NCI-H2196 treated with DMSO at 0.1 percent for 48 hours (cell line): ENCODE results near the gene KCNMA1.

Experiments
- DNase-seq: peaks from one replicate; lab custom pipeline; 2025; ENCODE audit not compliant: unreplicated experiment; lab: John Stamatoyannopoulos, UW

The KCNMA1 gene

GRCh38 chr10:77494327-77494726 is 143.3 kb downstream of the KCNMA1 start:
- DNase-seq = no peak

GRCh38 chr10:77493851-77494261 is 143.8 kb downstream of the KCNMA1 start:
- DNase-seq = no peak

DNA sequence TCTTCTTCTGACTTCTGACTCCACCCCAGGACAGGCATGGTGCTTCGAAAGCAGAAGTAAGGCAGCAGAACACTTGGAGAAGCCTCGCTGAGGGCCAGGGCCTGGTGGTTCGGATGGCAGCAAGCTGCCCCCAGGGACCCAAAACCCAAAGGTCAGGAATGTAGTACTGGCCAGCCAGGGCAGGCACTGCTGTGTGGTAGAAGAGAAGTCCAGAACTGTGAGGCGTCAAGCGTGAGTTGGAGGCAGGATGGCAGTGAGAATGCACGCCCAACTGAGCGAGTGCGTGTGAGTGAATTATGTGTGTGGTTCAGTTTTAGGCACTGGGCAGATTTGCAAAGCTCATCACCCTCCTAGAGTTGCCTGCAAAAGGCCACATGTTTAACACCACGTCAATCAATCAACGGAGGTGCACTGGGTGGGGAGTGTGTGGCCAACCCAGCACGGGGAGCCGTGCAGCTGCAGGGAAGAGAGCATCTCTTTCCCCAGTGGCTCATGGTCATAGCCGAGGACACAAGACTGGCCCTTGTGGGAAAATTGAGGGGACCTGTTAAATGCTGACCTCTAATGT is 144.3 kb downstream of the KCNMA1 start:
- DNase-seq = no peak

DNA sequence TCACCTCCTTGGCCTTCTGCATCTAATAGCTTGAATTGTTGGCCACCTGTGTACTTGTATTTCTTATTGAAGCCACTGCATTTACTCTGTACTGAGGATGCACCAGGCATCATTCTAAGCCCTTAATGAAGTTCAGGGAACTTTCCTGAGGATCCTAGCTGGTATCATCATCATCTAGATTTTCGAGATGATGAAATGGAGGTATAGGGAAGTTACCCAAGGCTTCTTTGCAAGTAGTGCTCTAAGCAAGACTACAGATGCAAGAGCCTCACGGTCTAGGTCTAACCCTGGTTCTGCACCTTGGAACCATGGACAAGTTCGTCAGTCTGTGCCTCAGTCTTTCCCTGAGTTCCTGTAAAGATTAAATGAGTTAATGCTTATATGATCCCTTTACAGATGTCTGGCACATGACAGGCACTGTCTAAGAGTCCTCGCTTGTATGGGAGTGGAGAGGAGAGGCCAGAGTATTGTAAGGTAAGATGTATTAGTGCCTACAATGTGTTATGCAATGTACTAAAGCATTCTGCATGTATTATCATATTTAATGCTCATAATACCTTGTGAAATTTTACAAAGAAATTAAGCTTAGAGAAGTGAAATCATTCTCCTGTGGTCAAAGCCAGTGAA is 145.1 kb downstream of the KCNMA1 start:
- no peak for DNase-seq

DNA sequence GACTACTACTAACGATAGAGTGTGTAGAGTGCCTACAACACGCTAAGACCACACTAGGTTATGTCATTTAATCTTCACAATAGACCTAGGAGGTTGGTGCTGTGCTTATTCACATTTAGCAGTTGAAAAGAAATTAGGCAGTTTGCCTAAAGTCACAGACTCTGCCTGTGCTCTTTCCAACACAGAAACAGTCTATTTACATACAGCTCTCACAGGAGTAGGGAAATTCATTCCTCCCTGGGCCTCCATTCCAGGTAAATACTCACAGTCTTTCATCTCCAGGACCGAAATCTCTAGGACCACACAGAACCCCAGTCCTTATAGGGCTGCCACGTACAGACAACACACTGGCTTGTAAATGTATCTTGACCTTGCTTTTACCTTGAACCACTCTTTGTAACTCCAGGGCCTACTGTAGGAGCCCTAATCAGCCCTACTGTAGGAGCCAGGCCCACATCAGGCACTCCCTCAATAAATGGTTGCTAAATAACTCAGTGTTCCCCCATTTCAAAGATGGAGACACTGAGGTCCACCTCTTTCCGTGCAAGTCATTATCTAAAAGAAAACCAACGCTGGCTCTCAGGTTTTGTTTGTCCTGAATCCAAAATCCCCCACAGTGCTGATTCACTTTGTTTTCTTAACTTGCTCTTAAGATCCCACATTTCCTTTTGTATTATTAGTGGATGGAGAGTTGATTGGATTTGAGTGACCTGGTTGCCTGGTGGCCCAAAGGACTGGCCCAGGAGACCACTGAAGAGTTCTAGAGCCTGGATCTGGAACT is 146.9 kb downstream of the KCNMA1 start:
- no peak for DNase-seq

- DNase-seq = no peak
Measured at GRCh38 chr10:77486517-77486916, 151.1 kb downstream of the KCNMA1 start.

DNA sequence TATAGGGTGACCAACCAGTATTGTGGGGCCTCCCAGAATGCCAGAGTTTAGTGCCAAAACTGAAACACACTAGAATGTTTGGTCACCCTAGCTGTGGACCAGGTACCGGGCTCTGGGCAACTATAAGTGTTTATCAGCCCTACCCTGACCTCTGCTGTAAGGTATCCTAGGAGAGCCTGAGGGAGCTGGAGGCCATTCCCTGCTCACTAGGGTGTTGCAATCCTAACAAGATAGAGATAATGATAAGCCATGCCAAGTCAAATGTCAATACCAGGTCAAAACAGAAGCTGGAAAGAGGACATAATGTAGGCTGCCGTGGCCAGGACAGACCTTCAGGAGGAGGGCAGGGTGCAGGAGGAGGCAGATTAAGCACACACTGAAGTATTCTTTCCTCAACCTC is 151.8 kb downstream of the KCNMA1 start:
- DNase-seq = no peak

DNA sequence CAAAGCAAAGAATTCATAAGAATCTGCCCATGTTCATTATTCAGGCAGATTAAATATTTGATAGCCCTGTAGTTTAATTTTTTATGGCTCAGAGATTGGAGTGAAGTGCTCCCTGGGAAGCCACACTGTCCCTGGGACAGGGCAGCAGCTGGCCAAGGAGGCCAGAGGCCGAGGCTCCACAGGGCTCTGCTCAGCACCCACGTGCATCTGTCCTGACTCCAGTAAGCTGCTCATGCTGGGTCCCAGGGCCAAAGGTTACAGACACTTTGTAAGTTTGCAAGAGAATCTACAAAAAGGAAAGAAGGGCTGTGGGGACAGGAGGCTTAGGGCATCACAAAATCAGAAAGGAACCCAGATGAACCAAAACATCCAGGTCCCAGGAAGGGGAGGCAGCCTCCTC is 155.5 kb downstream of the KCNMA1 start:
- no peak for DNase-seq

DNA sequence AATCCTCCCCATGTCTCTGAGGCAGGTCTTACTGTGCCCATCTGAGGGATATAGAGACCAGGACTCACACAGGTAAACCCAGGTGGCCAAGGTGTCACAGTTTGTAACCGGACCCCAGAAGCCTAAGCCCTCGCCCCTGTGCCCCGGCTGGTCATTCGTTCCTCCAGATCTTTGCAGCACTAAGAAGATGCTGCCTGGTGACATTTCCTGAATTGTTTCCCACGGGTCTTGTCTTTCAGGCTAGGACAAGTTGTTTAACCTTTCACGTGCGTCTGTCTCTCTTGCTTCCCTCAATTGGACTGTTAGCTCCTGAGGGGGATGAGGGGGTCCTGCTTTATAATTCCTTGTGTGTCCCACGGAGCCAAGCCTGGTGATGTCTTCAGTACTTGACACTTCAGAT is 158.0 kb downstream of the KCNMA1 start:
- DNase-seq = no peak

DNA sequence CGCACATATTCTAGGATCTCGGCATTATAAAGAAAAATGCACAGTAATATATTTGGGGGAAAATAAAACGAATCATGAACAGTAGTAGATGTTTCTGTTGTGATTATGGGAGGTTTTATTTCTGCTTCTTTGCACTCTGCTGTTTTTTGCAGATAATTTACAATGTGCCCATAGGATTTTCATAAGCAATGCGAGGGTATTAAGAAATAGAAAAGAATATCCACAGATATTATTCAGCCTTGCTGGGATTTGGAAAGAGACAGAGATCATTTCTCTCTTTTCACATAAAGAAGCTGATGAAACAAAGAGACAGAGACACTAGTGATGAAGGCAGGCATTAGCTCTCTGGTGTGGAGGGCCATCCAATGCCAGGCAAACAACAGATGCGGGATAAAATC is 158.6 kb downstream of the KCNMA1 start:
- no peak for DNase-seq

- DNase-seq = no peak
Measured at GRCh38 chr10:77478247-77478961, 159.2 kb downstream of the KCNMA1 start.

- no peak for DNase-seq
Measured at GRCh38 chr10:77475522-77475921, 162.1 kb downstream of the KCNMA1 start.

- DNase-seq = no peak
Measured at GRCh38 chr10:77474939-77475338, 162.7 kb downstream of the KCNMA1 start.

DNA sequence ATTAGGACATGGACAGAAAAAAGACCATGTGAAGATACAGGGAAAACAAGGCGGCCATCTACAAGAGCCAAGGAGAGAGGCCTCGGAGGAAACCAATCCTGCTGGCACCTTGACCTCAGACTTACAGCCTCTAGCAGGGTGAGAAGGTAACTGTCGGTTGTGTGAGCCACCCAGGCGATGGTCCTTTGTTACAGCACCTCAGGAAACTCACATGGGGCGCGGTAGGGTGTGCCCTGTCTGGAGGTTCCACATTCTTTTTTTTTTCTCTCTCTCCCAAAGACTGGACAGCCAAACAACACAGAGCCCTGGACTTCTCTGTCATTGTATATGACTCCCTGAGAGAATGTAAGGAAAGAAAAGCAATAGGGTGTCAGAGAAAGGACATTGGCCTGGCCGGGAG is 163.2 kb downstream of the KCNMA1 start:
- no peak for DNase-seq

DNA sequence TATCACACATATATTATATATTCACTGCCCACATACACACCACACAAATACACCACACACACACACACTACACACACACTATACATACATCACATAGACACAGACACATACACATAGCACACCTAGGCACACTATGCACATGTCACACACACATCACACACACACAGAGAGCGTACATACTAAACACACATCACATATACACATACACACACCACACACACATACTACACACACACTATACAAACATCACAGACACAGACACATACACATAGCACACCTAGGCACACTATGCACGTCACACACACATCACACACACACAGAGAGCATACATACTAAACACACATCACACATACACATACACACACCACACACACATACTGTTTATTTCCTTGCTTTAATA is 165.5 kb downstream of the KCNMA1 start:
- DNase-seq = no peak

DNA sequence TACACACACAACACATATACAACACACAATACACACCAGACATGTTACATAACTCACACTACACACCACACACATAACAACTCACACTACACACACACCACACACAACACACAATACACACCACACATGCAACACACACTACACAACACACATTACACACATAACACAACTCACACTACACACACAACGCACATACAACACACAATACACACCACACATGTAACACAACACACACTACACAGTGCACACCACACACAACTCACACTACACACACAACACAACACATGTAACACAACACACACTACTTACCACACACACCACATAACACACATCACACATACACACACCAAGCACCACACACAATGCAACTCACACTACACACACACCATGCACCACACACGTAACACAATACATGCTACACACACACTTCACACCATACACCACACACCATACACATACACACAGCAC is 166.5 kb downstream of the KCNMA1 start:
- DNase-seq = no peak

DNA sequence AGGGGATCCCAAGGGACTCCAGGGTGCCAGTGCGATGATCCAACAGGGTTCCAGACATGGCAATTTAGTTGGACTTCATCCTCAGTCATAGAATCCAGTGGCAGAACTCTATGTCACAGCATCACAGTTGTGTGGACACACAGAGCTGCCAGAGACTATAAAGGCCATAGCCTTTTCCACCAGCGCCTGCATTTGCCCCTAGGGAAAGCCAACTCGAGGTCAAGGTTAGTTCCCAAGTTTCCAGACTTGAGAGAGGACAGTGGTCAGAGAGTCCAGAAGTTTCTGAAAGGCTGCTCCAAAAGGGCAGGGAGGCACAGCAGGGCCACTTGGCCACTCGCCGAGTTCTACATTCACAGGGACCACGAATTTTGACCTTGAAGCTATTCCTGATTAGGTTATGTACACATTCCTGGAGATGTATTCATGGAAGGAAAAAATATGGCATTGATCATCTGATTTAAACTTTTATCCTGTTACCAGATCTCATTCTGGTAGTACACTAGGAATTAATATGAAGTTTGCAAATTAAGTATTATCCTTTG is 170.1 kb downstream of the KCNMA1 start:
- DNase-seq = no peak

GRCh38 chr10:77463967-77464745 is 173.5 kb downstream of the KCNMA1 start:
- DNase-seq = no peak

- no peak for DNase-seq
Measured at GRCh38 chr10:77463499-77463898, 174.1 kb downstream of the KCNMA1 start.

DNA sequence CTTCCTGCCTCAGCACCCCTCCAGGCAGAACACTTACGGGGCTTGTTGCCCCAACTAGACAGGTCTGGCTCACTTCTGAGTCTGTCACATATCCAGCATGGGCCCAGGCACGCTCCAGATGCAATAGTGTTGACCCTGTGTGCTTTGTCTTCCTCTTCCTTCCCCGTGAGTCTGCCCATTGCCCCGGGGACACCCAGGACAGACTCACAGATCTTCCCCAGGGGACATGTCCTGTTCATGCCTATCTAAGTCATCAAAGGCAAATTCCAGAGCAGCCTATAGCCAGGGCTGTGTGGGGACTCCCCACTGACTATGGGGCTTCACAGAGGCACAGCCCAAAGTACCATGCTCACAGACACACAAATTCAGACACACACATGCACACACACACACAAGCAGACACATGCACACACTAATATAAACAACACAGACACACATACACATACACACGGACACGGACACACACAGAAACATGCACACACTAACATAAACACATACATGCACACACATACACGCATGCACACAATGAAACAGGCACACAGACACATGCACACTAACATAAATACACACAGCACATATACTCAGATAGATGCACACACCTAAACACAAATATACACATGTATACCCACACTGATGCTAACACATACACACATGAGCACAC is 175.8 kb downstream of the KCNMA1 start:
- DNase-seq = no peak
